B cell (primary cell): ENCODE measurements around the gene HBB. TPM values are rescaled to one million over a fixed set of nuclear protein-coding genes. Genes with fewer than 3 reads are reported as not detected.

ENCODE experiments used
- ATAC-seq: fragments of 200-7000 bp; cut with Tn5 transposase; one replicate; pipeline ENCODE4 v1.10.0; 2021; ENCODE audit warnings: low read depth, mild to moderate bottlenecking, moderate number of reproducible peaks, moderate library complexity
- CTCF ChIA-PET: fragments of 350-600 bp; sonication (Branson Sonifier 250); formaldehyde crosslinking; loops from one replicate; lab custom pipeline; 2021; ENCODE audit warnings: antibody characterized with exemption, inconsistent platforms; lab: Charles Lee
- POLR2A ChIA-PET: fragments of 350-600 bp; sonication (Branson Sonifier 250); formaldehyde crosslinking; loops from one replicate; lab custom pipeline; 2021; ENCODE audit warnings: antibody characterized with exemption; lab: Charles Lee
- DNase-seq: peaks from one replicate; pipeline ENCODE4 v3.0.0; 2013
- H2AFZ ChIP-seq: 2 replicates; pipeline ENCODE4 v1.6.1; 2012; ENCODE audit warnings: mild to moderate bottlenecking, low read depth, low read length; ENCODE audit not compliant: insufficient read depth, poor library complexity, severe bottlenecking
- H3K27ac ChIP-seq, 2 donors: 1 replicate in 1 of 2; 2 replicates in 1 of 2; pipeline ENCODE4 v1.5.1; 2012 to 2013; ENCODE audit warnings: low read length in 2 of 2, mild to moderate bottlenecking in 2 of 2, moderate library complexity in 1 of 2
- H3K27me3 ChIP-seq, 4 experiments: fragments of 200-600 bp in 1 of 4; sonication (generic) in 1 of 4; replicated peaks in 1 of 4; 1 replicate in 2 of 4; 2 replicates in 2 of 4; pipeline versions ENCODE4 v1.6.1 to v1.7.0; 2013 to 2016; ENCODE audit warnings: low read length in 3 of 4, mild to moderate bottlenecking in 2 of 4, mixed read lengths in 1 of 4, moderate library complexity in 1 of 4; ENCODE audit not compliant: insufficient read depth in 4 of 4, control insufficient read depth in 3 of 4; ENCODE audit errors: control extremely low read depth in 1 of 4
- H3K36me3 ChIP-seq, 2 experiments: replicated peaks in 1 of 2; 1 replicate in 1 of 2; 2 replicates in 1 of 2; pipeline versions ENCODE4 v1.6.1 to v1.7.1; 2013; ENCODE audit warnings: low read length in 1 of 2; ENCODE audit not compliant: insufficient read depth in 2 of 2, control insufficient read depth in 1 of 2; ENCODE audit errors: control extremely low read depth in 1 of 2, extremely low read depth in 1 of 2
- H3K4me1 ChIP-seq, 2 donors: fragments of 200-600 bp in 1 of 2; sonication (generic) in 1 of 2; 1 replicate in 1 of 2; 2 replicates in 1 of 2; pipeline versions ENCODE4 v1.5.1 to v1.6.1; 2013 to 2017; ENCODE audit warnings: low read length in 2 of 2; ENCODE audit not compliant: control insufficient read depth in 2 of 2, insufficient read depth in 2 of 2
- H3K4me2 ChIP-seq: replicated peaks from 2 replicates; pipeline ENCODE3; 2012; ENCODE audit warnings: mild to moderate bottlenecking, low read depth, low read length; ENCODE audit not compliant: poor library complexity, severe bottlenecking
- H3K4me3 ChIP-seq, 5 experiments: fragments of 200-600 bp in 1 of 5; sonication (generic) in 1 of 5; 1 replicate in 3 of 5; 2 replicates in 2 of 5; pipeline versions ENCODE4 v1.5.1 to v1.7.0; 2011 to 2016; ENCODE audit warnings: low read length in 4 of 5, mild to moderate bottlenecking in 4 of 5, low read depth in 2 of 5, control low read depth in 1 of 5, moderate library complexity in 1 of 5; ENCODE audit not compliant: insufficient read depth in 1 of 5; ENCODE audit errors: control extremely low read depth in 1 of 5, extremely low read depth in 1 of 5
- H3K79me2 ChIP-seq: fragments of 200-600 bp; sonication (generic); one replicate; pipeline ENCODE4 v1.6.0; 2016; ENCODE audit warnings: low read length; ENCODE audit not compliant: control insufficient read depth, insufficient read depth
- H3K9ac ChIP-seq: fragments of 200-600 bp; sonication (generic); 2 replicates; pipeline ENCODE4 v1.6.1; 2017; ENCODE audit warnings: mild to moderate bottlenecking, low read length, moderate library complexity
- H3K9me3 ChIP-seq, 3 donors: one replicate each; pipeline versions ENCODE4 v1.6.1 to v1.7.1; 2013; ENCODE audit warnings: low read length in 2 of 3; ENCODE audit not compliant: control insufficient read depth in 2 of 3, insufficient read depth in 1 of 3; ENCODE audit errors: control extremely low read depth in 1 of 3
- H4K20me1 ChIP-seq: 2 replicates; pipeline ENCODE4 v1.6.0; 2012; ENCODE audit warnings: mild to moderate bottlenecking, low read length; ENCODE audit not compliant: insufficient read depth, control insufficient read depth, poor library complexity, severe bottlenecking
- H3K27ac Mint-ChIP-seq: one replicate; pipeline ENCODE4 v1.8.0; 2021; ENCODE audit warnings: mixed read lengths
- H3K27me3 Mint-ChIP-seq: one replicate; pipeline ENCODE4 v1.8.0; 2021; ENCODE audit warnings: mixed read lengths
- H3K4me1 Mint-ChIP-seq: one replicate; pipeline ENCODE4 v1.8.0; 2021; ENCODE audit warnings: mixed read lengths
- H3K4me3 Mint-ChIP-seq: one replicate; pipeline ENCODE4 v1.8.0; 2021; ENCODE audit warnings: mixed read lengths
- H3K9me3 Mint-ChIP-seq: one replicate; pipeline ENCODE4 v1.8.0; 2022; ENCODE audit warnings: mixed read lengths; ENCODE audit not compliant: insufficient read depth
- CTCF ChIP-seq: fragments of 200-600 bp; IDR thresholded peaks from one replicate; pipeline ENCODE4 v1.8.0; 2022; ENCODE audit warnings: antibody characterized with exemption, mild to moderate bottlenecking
- EZH2 ChIP-seq: IDR thresholded peaks from 2 replicates; pipeline ENCODE4 v1.6.1; 2012; ENCODE audit warnings: borderline replicate concordance, low read depth, mild to moderate bottlenecking, moderate library complexity, low read length; ENCODE audit not compliant: insufficient read depth, poor library complexity, severe bottlenecking
- WGBS: methylation state at CpG from one replicate; pipeline ENCODE4 v1.1.5; 2013; ENCODE audit warnings: missing lambda C conversion rate; ENCODE audit not compliant: insufficient coverage; 5-methylcytosine and 5-hydroxymethylcytosine counted together
- intact Hi-C: fragments of 100-400 bp; cut with micrococcal nuclease; formaldehyde crosslinking; loops from one replicate; pipeline ENCODE4 v1.10.0; 2022
- polyA plus RNA-seq: library from polyadenylated mRNA; depleted of rRNA; stranded (reverse); fragments of >200 nt; gene quantifications from 2 replicates; pipeline ENCODE4 v1.2.3, GENCODE V29; 2012
- total RNA-seq, 2 donors: library from RNA; stranded (reverse); fragments of 120-200 nt in 1 of 2; gene quantifications; 1 replicate in 1 of 2; 2 replicates in 1 of 2; pipeline versions ENCODE4 v1.2.3 to v1.2.4, GENCODE V29; 2013 to 2022

Gene HBB
- total and polyA plus RNA-seq, 2 donors (not counting 1 experiment from before 2014, with no cell fraction given): 69.7 to 385 TPM

DNA sequence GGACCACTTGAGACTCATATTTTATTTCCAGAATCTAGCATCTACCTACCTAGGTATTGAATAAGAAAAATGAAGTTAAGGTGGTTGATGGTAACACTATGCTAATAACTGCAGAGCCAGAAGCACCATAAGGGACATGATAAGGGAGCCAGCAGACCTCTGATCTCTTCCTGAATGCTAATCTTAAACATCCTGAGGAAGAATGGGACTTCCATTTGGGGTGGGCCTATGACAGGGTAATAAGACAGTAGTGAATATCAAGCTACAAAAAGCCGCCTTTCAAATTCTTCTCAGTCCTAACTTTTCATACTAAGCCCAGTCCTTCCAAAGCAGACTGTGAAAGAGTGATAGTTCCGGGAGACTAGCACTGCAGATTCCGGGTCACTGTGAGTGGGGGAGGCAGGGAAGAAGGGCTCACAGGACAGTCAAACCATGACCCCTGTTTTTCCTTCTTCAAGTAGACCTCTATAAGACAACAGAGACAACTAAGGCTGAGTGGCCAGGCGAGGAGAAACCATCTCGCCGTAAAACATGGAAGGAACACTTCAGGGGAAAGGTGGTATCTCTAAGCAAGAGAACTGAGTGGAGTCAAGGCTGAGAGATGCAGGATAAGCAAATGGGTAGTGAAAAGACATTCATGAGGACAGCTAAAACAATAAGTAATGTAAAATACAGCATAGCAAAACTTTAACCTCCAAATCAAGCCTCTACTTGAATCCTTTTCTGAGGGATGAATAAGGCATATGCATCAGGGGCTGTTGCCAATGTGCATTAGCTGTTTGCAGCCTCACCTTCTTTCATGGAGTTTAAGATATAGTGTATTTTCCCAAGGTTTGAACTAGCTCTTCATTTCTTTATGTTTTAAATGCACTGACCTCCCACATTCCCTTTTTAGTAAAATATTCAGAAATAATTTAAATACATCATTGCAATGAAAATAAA is 2.1 kb downstream of the HBB start:
- TF ChIP-seq CTCF (no peak), EZH2 (no peak)

GRCh38 chr11:5223686-5224085 is 3.2 kb downstream of the HBB start:
- peaks cover 0 to 9% (median 0%) of the 10 kb centered on the region in 3 donors for H3K9me3 ChIP-seq
- ChIA-PET CTCF (no interaction called here), POLR2A (no interaction called here)
- H3K4me1 Mint-ChIP-seq: no peaks in the 10 kb centered on the region
- H3K4me3 ChIP-seq: no peak overlapping the region
- no peaks in the 10 kb centered on the region for H3K36me3 ChIP-seq
- no peak overlapping the region for H3K9ac ChIP-seq
- H3K27ac Mint-ChIP-seq: no peak overlapping the region
- H3K79me2 ChIP-seq: no peaks in the 10 kb centered on the region
- no peaks in the 10 kb centered on the region for H4K20me1 ChIP-seq
- no peaks in the 10 kb centered on the region for H3K27me3 ChIP-seq
- peaks cover 6% of the 10 kb centered on the region for H3K27me3 Mint-ChIP-seq
- WGBS: no CpG with 5 or more reads among the region's 1 CpG
- H3K4me1 ChIP-seq: no peaks in the 10 kb centered on the region
- ATAC-seq: no peak
- no peak overlapping the region for H2AFZ ChIP-seq
- H3K27ac ChIP-seq: no peak overlapping the region
- no peak overlapping the region for H3K4me3 Mint-ChIP-seq
- no peak overlapping the region for H3K4me2 ChIP-seq
- TF ChIP-seq CTCF: no peak
- TF ChIP-seq EZH2: no peak
- intact Hi-C loops: no loop called here
- no peak for DNase-seq
- H3K9me3 Mint-ChIP-seq: no peaks in the 10 kb centered on the region

More for the DNA sequence above, 2.1 kb downstream of the HBB start:
- Histone ChIP-seq H4K20me1 (no peaks in the 10 kb centered on the region), H3K4me3 (no peak overlapping the region), H3K4me2 (no peak overlapping the region), H3K27me3 (no peaks in the 10 kb centered on the region), H3K79me2 (no peaks in the 10 kb centered on the region), H3K9me3 (peaks cover 0 to 9% (median 0%) of the 10 kb centered on the region in 3 donors), H3K36me3 (no peaks in the 10 kb centered on the region), H3K27ac (no peak overlapping the region), H3K4me1 (no peaks in the 10 kb centered on the region), H3K9ac (no peak overlapping the region), H2AFZ (no peak overlapping the region)
- Mint-ChIP-seq H3K27ac (no peak overlapping the region), H3K9me3 (no peaks in the 10 kb centered on the region), H3K4me1 (no peaks in the 10 kb centered on the region), H3K4me3 (no peak overlapping the region), H3K27me3 (peaks cover 6% of the 10 kb centered on the region)
- no peak for DNase-seq
- intact Hi-C loops: no loop called here
- ChIA-PET POLR2A (no interaction called here), CTCF (no interaction called here)
- no peak for ATAC-seq
- no CpG with 5 or more reads among the region's 6 CpGs for WGBS
